ENCODE results near the gene SHISAL1.

DNA sequence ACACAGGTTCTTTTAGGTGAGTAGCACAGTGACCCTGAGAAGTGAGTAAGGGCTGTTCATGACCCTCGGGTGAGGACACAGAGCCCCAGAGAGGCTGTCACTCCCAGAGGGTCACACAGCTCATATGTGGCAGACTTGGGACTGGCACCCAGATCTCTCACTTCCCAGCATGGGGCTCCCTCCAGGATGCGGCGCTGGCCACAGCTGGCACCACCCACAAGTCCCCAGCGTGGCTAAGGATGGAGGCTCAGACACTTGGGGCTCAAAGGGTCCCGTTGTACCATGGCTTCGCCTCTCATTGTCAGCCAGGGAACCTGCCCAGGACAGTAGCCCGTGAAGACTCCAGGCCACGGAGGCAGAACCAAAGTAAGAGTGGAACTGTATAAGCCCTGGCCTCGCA lies 6.0 kb upstream of the SHISAL1 start:
- TF ChIP-seq, protein P1, sequence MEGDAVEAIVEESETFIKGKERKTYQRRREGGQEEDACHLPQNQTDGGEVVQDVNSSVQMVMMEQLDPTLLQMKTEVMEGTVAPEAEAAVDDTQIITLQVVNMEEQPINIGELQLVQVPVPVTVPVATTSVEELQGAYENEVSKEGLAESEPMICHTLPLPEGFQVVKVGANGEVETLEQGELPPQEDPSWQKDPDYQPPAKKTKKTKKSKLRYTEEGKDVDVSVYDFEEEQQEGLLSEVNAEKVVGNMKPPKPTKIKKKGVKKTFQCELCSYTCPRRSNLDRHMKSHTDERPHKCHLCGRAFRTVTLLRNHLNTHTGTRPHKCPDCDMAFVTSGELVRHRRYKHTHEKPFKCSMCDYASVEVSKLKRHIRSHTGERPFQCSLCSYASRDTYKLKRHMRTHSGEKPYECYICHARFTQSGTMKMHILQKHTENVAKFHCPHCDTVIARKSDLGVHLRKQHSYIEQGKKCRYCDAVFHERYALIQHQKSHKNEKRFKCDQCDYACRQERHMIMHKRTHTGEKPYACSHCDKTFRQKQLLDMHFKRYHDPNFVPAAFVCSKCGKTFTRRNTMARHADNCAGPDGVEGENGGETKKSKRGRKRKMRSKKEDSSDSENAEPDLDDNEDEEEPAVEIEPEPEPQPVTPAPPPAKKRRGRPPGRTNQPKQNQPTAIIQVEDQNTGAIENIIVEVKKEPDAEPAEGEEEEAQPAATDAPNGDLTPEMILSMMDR (conservative IDR thresholded peaks at IDR 0.05 in 1 of 2, IDR thresholded peaks at IDR 0.05 in 1 of 2; ENCODE audit: extremely low read depth in 1 of 2, insufficient read depth in 1 of 2, low read depth in 1 of 2, low read length in 2 of 2): no peak
- TF ChIP-seq EZH2 (IDR thresholded peaks at IDR 0.05; ENCODE audit: borderline replicate concordance, low read length): no peak
